GM12878 (cell line): ENCODE measurements around the gene AFF2. TPM values are rescaled to one million over a fixed set of nuclear protein-coding genes. Genes with fewer than 3 reads are reported as not detected.

Experiments
- ATAC-seq: fragments of 200-7000 bp; cut with Tn5 transposase; 3 replicates; pipeline ENCODE4 v1.9.1; 2020; ENCODE audit warnings: mild to moderate bottlenecking, moderate library complexity
- BruUV-seq: library from RNA; stranded (reverse); fragments of 400-500 nt; replicated peaks from 2 replicates; lab custom pipeline; 2021; lab: Mats Ljungman, UMichigan
- CTCF ChIA-PET: fragments of 300-600 bp; sonication (Branson Sonifier 250); formaldehyde crosslinking; extraction: SDS; loops from one replicate; lab custom pipeline; 2021; ENCODE audit warnings: inconsistent platforms; lab: Yijun Ruan, JAX
- POLR2A ChIA-PET: fragments of 350-600 bp; formaldehyde crosslinking; extraction: SDS; loops from one replicate; lab custom pipeline; 2021; ENCODE audit warnings: inconsistent platforms; lab: Charles Lee
- RAD21 ChIA-PET: fragments of 300-600 bp; sonication (Branson Sonifier 250); formaldehyde crosslinking; loops from one replicate; lab custom pipeline; 2023; ENCODE audit warnings: antibody characterized with exemption; ENCODE audit not compliant: unreplicated experiment; lab: Charles Lee
- SMC1A ChIA-PET: fragments of 300-600 bp; sonication (Branson Sonifier 250); formaldehyde crosslinking; loops from one replicate; lab custom pipeline; 2023; ENCODE audit not compliant: unreplicated experiment, uncharacterized antibody; lab: Charles Lee
- DNase-seq: peaks from one replicate; pipeline ENCODE4 v3.0.0-alpha.2; 2011; ENCODE audit warnings: low read depth, low spot score
- FAIRE-seq: peaks from 3 replicates; lab custom pipeline; 2011; peaks lifted over from hg19 to GRCh38; lab: Jason Lieb, UNC
- H2AFZ ChIP-seq: 2 replicates; pipeline ENCODE4 v1.6.0; 2011; ENCODE audit warnings: low read depth, low read length, control low read depth; ENCODE audit not compliant: control insufficient read depth
- H3K27ac ChIP-seq: 2 replicates; pipeline ENCODE4 v1.5.1; 2011; ENCODE audit warnings: control low read depth; ENCODE audit not compliant: control insufficient read depth, insufficient read depth
- H3K27me3 ChIP-seq, 2 experiments: replicated peaks in 1 of 2; 2 replicates each; pipeline versions ENCODE4 v1.6.0 to v1.6.1; 2011; ENCODE audit warnings: low read length in 1 of 2; ENCODE audit not compliant: control insufficient read depth in 2 of 2, insufficient read depth in 2 of 2
- H3K36me3 ChIP-seq, 2 experiments: 2 replicates each; pipeline ENCODE4 v1.5.1; 2011; ENCODE audit warnings: low read length in 1 of 2; ENCODE audit not compliant: control insufficient read depth in 2 of 2, insufficient read depth in 2 of 2
- H3K4me1 ChIP-seq: 2 replicates; pipeline ENCODE4 v1.6.1; 2011; ENCODE audit warnings: mild to moderate bottlenecking, low read length, moderate library complexity, mixed read lengths; ENCODE audit not compliant: control insufficient read depth, insufficient read depth
- H3K4me2 ChIP-seq: 2 replicates; pipeline ENCODE4 v1.6.0; 2011; ENCODE audit warnings: control low read depth; ENCODE audit not compliant: control insufficient read depth, insufficient read depth
- H3K4me3 ChIP-seq: fragments of 200-600 bp; sonication (generic); 2 replicates; pipeline ENCODE4 v1.5.1; 2016
- H3K79me2 ChIP-seq: 2 replicates; pipeline ENCODE4 v1.6.0; 2011; ENCODE audit warnings: low read length; ENCODE audit not compliant: control insufficient read depth, insufficient read depth
- H3K9ac ChIP-seq: 2 replicates; pipeline ENCODE4 v1.8.0; 2011; ENCODE audit warnings: low read length, control low read depth, mixed read lengths; ENCODE audit not compliant: control insufficient read depth, insufficient read depth
- H3K9me3 ChIP-seq: replicated peaks from 3 replicates; pipeline ENCODE4 v1.5.1; 2011; ENCODE audit warnings: mild to moderate bottlenecking, low read length; ENCODE audit not compliant: control insufficient read depth, insufficient read depth
- H4K20me1 ChIP-seq: 2 replicates; pipeline ENCODE4 v1.6.0; 2011; ENCODE audit not compliant: control insufficient read depth, insufficient read depth
- ATF2 ChIP-seq: IDR thresholded peaks from 2 replicates; pipeline ENCODE4 v1.6.1; 2012; ENCODE audit warnings: low read length, inconsistent platforms
- CBFB ChIP-seq: IDR thresholded peaks from 2 replicates; pipeline ENCODE4 v1.6.1; 2016; ENCODE audit warnings: antibody characterized with exemption, low read depth
- JUNB ChIP-seq: IDR thresholded peaks from 2 replicates; pipeline ENCODE4 v1.6.1; 2016; ENCODE audit warnings: antibody characterized with exemption, mild to moderate bottlenecking
- MEF2B ChIP-seq: fragments of 450-650 bp; IDR thresholded peaks from 2 replicates; pipeline ENCODE4 v1.6.1; 2018; ENCODE audit warnings: mild to moderate bottlenecking, moderate library complexity; ENCODE audit not compliant: partially characterized antibody, poor library complexity, severe bottlenecking
- NFYB ChIP-seq: IDR thresholded peaks from 2 replicates; pipeline ENCODE4 v1.6.1; 2011; ENCODE audit warnings: low read depth, mild to moderate bottlenecking, low read length, improper control_type of control experiment, moderate library complexity; ENCODE audit not compliant: insufficient read depth
- PKNOX1 ChIP-seq: fragments of 450-650 bp; IDR thresholded peaks from 2 replicates; pipeline ENCODE4 v1.6.1; 2016; ENCODE audit warnings: mild to moderate bottlenecking
- RFX5 ChIP-seq: IDR thresholded peaks from 2 replicates; pipeline ENCODE4 v1.6.1; 2011; ENCODE audit warnings: low read depth, low read length, improper control_type of control experiment
- RUNX3 ChIP-seq: IDR thresholded peaks from 2 replicates; pipeline ENCODE4 v1.6.1; 2012; ENCODE audit warnings: low read length, inconsistent platforms
- SMARCA5 ChIP-seq: fragments of 450-650 bp; IDR thresholded peaks from 2 replicates; pipeline ENCODE4 v1.6.1; 2017; ENCODE audit warnings: mild to moderate bottlenecking
- STAT1 ChIP-seq: fragments of 450-650 bp; conservative IDR thresholded peaks from 2 replicates; pipeline ENCODE4 v1.6.1; 2014; ENCODE audit warnings: antibody characterized with exemption, mild to moderate bottlenecking
- WRNIP1 ChIP-seq: IDR thresholded peaks from 2 replicates; pipeline ENCODE4 v1.6.1; 2011; ENCODE audit warnings: low read depth, low read length, improper control_type of control experiment, borderline replicate concordance
- YY1 ChIP-seq: IDR thresholded peaks from 2 replicates; pipeline ENCODE4 v1.6.1; 2011; ENCODE audit warnings: low read depth, mild to moderate bottlenecking, low read length
- ZNF384 ChIP-seq: IDR thresholded peaks from 2 replicates; pipeline ENCODE4 v1.6.1; 2012; ENCODE audit warnings: low read depth, mild to moderate bottlenecking, low read length, improper control_type of control experiment, borderline replicate concordance
- ZNF592 ChIP-seq: fragments of 450-650 bp; IDR thresholded peaks from 2 replicates; pipeline ENCODE4 v1.6.1; 2017; ENCODE audit warnings: mild to moderate bottlenecking, moderate library complexity
- WGBS: methylation state at CpG from one replicate; pipeline ENCODE4 v1.1.6; 2016; ENCODE audit warnings: low lambda C conversion rate; ENCODE audit not compliant: insufficient replicate concordance, insufficient coverage; ENCODE audit errors: missing lambda C conversion rate; 5-methylcytosine and 5-hydroxymethylcytosine counted together
- in situ Hi-C: fragments of 300-500 bp; cut with MboI; formaldehyde crosslinking; loops from 9 replicates; pipeline ENCODE4 v1.14.3; 2018; ENCODE audit warnings: mixed read lengths
- intact Hi-C: fragments of 100-400 bp; cut with micrococcal nuclease; formaldehyde crosslinking; loops from one replicate; pipeline ENCODE4 v1.14.2; 2022; ENCODE audit not compliant: unreplicated experiment
- polyA plus RNA-seq, 11 experiments: library from polyadenylated mRNA; depleted of rRNA in 4 of 11; unstranded in 6 of 11; stranded (reverse) in 5 of 11; fragments of >200 nt; fragmentation: Nextera tagmentation in 4 of 11; fragmentation: Illumina TruSeq in 1 of 11; extraction: Ambion mirVana in 4 of 11; extraction: Trizol in 1 of 11; gene quantifications; 1 replicate in 1 of 11; 2 replicates in 10 of 11; pipeline versions ENCODE4 v1.2.1 to v1.2.3, GENCODE V29; 2011 to 2016; ENCODE audit warnings: inconsistent platforms in 2 of 11, missing spikeins in 2 of 11, low read depth in 1 of 11
- total RNA-seq, 4 experiments: library from RNA; depleted of rRNA in 3 of 4; stranded (reverse); fragments of >200 nt in 3 of 4; fragmentation: Illumina TruSeq in 1 of 4; extraction: Trizol in 1 of 4; gene quantifications; 2 replicates each; pipeline versions ENCODE4 v1.2.1 to v1.2.3, GENCODE V29; 2013 to 2021
- TF ChIP-seq, protein P1 (sequence below): fragments of 150-350 bp; IDR thresholded peaks from 2 replicates; pipeline ENCODE4 v1.6.1; 2014; ENCODE audit warnings: mild to moderate bottlenecking, low read depth, low read length

Gene AFF2
- total and polyA plus RNA-seq, 10 of the 15 experiments (the other 5 are each of a cell fraction or from before 2014, with no cell fraction given), result under 0.01 to 0.03 TPM; not detected in 8

DNA sequence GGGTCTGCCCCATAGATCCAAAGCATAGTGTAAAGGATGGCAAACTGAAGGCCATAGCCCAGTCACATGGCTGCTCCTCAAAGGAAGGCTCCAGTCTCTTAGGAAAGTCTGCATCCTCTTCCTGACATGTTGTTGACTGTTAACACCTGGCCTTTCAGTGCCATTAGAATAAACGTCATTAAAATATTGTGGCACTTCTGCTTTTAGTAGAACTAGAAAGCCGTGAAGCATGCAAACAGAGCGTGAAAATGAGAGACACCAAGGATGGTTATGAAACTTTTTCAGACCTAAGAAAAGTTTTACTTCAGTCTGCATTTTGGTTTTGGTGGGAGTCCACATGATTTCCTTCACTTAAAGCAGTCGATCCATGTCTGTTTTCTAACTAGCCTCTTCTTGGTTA, 41.1 kb upstream of the AFF2 start (continued):
- TF ChIP-seq ZNF592 (no peak), MEF2B (no peak)

- FAIRE-seq, result no peak
- SMC1A ChIA-PET, result no interaction called here
- Histone ChIP-seq H3K27me3 (no peaks in the 10 kb centered on the region), H3K9ac (no peak overlapping the region), H3K9me3 (no peaks in the 10 kb centered on the region), H3K4me3 (no peak overlapping the region), H2AFZ (no peak overlapping the region), H3K27ac (no peak overlapping the region), H3K4me2 (no peak overlapping the region), H4K20me1 (no peaks in the 10 kb centered on the region), H3K4me1 (no peaks in the 10 kb centered on the region), H3K36me3 (no peaks in the 10 kb centered on the region), H3K79me2 (no peaks in the 10 kb centered on the region)
- POLR2A ChIA-PET, result no interaction called here
- peak; percentile 52 for ATAC-seq
- intact Hi-C loops, result loop anchor here (5.0 kb wide), 1 partner anchor 146 kb away; no protein-coding TSS in a partner anchor
- in situ Hi-C loops, result no loop called here
- RAD21 ChIA-PET, result no interaction called here
- WGBS, result 21% methylated on average over 4 of the region's 4 CpGs
- no peak for DNase-seq
- BruUV-seq, result no TSS peak
- CTCF ChIA-PET, result no interaction called here
- no peak for TF ChIP-seq YY1
- TF ChIP-seq WRNIP1, result no peak
- TF ChIP-seq PKNOX1, result no peak
- peak; percentile 57 for TF ChIP-seq JUNB
- no peak for TF ChIP-seq NFYB
- no peak for TF ChIP-seq ZNF384
- no peak for TF ChIP-seq RFX5
- 0 out of 2 replicates have a peak, but pooled peaks have one; percentile 21 for TF ChIP-seq RUNX3
- TF ChIP-seq ATF2, result 0 out of 2 replicates have a peak, but pooled peaks have one; percentile 27
- no peak for TF ChIP-seq STAT1
- TF ChIP-seq, protein P1, sequence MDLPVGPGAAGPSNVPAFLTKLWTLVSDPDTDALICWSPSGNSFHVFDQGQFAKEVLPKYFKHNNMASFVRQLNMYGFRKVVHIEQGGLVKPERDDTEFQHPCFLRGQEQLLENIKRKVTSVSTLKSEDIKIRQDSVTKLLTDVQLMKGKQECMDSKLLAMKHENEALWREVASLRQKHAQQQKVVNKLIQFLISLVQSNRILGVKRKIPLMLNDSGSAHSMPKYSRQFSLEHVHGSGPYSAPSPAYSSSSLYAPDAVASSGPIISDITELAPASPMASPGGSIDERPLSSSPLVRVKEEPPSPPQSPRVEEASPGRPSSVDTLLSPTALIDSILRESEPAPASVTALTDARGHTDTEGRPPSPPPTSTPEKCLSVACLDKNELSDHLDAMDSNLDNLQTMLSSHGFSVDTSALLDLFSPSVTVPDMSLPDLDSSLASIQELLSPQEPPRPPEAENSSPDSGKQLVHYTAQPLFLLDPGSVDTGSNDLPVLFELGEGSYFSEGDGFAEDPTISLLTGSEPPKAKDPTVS, result no peak
- no peak for TF ChIP-seq SMARCA5
- TF ChIP-seq CBFB, result no peak
These were observed 34.1 kb upstream of the AFF2 start for GRCh38 chrX:148466292-148466691.
